Stimulated activated memory B cell treated with anti-CD40 and anti-IgM and Interleukin-4, amounts not matched to agents 10 μg/mL and 1 μg/mL and 100 μg/mL, for 72 hours (primary cell): ENCODE results near the gene BMP5.
"Not testable (repeated sequence)": the region's sequence is repeated elsewhere in the genome, so short reads cannot be mapped to it uniquely, and the experiment has no call there.

Experiments
- ATAC-seq: fragments of 150-1000 bp; cut with Tn5 transposase; 2 replicates; pipeline ENCODE4 v1.10.0; 2021
- H3K27ac Mint-ChIP-seq: one replicate; pipeline ENCODE4 v1.8.0; 2022; ENCODE audit warnings: mild to moderate bottlenecking, mixed read lengths
- H3K27me3 Mint-ChIP-seq: one replicate; pipeline ENCODE4 v1.8.0; 2022; ENCODE audit warnings: mixed read lengths
- H3K36me3 Mint-ChIP-seq: one replicate; pipeline ENCODE4 v1.8.0; 2022; ENCODE audit warnings: mixed read lengths
- H3K4me1 Mint-ChIP-seq: one replicate; pipeline ENCODE4 v1.8.0; 2022; ENCODE audit warnings: mixed read lengths
- H3K4me3 Mint-ChIP-seq: one replicate; pipeline ENCODE4 v1.8.0; 2022; ENCODE audit warnings: mild to moderate bottlenecking, moderate library complexity, mixed read lengths
- H3K9me3 Mint-ChIP-seq: one replicate; pipeline ENCODE4 v1.8.0; 2022; ENCODE audit warnings: mixed read lengths

BMP5 gene

DNA sequence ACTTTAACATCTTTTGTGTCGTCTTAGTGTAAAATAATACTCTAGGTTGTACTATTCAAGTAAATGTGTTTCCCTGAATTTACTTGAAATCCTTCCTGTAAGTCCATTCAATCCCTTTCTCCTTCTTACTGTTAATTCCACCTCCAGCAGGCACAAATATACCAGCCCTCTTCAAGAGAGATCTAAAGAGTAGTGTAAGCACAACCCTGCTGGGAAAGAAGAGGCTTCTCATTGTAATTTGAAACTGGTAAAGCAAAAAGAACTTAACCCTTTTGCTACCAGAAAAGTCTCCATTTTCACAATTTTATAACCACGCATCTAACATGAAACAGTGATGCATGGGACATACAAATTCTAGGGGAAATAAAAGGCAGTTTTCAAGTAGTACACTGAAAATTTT, at the start of gene BMP5:
Gene BMP5, minus strand, starts transcription at position 191 of the 400 bp plus-strand sequence. CDS start 725 bp downstream, outside the sequence.
- no peak within 1 kb of the TSS for H3K27ac Mint-ChIP-seq
- H3K9me3 Mint-ChIP-seq, result peaks cover 3% of the 10 kb centered on the region
- H3K36me3 Mint-ChIP-seq, result no peaks in the 10 kb centered on the region
- H3K4me1 Mint-ChIP-seq, result no peaks in the 10 kb centered on the region
- H3K4me3 Mint-ChIP-seq, result no peak within 1 kb of the TSS
- no peak for ATAC-seq
- H3K27me3 Mint-ChIP-seq, result no peaks in the 10 kb centered on the region

- H3K36me3 Mint-ChIP-seq, result no peaks in the 10 kb centered on the region
- H3K27me3 Mint-ChIP-seq, result no peaks in the 10 kb centered on the region
- H3K4me3 Mint-ChIP-seq, result no peak overlapping the region
- peaks cover 14% of the 10 kb centered on the region for H3K9me3 Mint-ChIP-seq
- H3K4me1 Mint-ChIP-seq, result no peaks in the 10 kb centered on the region
- no peak for ATAC-seq
- no peak overlapping the region for H3K27ac Mint-ChIP-seq
Observed at GRCh38 chr6:55922406-55922805, 47.0 kb upstream of the BMP5 start.

DNA sequence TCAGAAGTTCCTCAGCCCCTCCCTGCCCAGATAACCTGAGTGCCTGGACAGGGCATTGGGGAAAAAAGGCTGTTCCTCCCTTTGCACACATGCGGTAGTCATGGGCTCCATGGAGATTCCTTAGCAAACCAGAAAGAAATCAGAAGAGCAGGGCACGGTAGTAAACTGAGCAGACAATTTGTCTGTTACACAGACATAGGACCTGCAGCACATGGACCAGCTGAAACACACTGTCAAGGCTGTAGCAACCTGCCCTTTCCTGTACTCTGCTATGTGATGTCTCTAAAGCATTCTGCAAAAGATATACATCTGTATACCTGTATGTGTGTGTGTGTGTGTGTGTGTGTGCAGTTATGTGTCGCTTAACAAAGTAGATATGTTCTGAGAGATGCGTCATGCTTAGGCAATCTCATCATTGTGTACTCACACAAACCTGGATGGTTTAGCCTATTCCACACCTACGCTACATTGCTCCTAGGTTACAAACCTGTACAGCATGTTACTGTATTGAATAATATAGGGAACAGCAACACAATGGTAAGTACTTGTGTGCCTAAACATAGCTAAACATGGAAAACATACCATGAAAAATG, 44.4 kb upstream of the BMP5 start:
- Mint-ChIP-seq H3K27ac (no peak overlapping the region), H3K4me1 (no peaks in the 10 kb centered on the region), H3K4me3 (no peak overlapping the region), H3K36me3 (no peaks in the 10 kb centered on the region), H3K9me3 (peaks cover 7% of the 10 kb centered on the region), H3K27me3 (no peaks in the 10 kb centered on the region)
- no peak for ATAC-seq

GRCh38 chr6:55918639-55919038, 43.2 kb upstream of the BMP5 start:
- Mint-ChIP-seq H3K4me3 (no peak overlapping the region), H3K9me3 (peaks cover 3% of the 10 kb centered on the region), H3K27me3 (no peaks in the 10 kb centered on the region)

GRCh38 chr6:55917751-55918415, 42.5 kb upstream of the BMP5 start:
- no peaks in the 10 kb centered on the region for H3K27me3 Mint-ChIP-seq
- ATAC-seq, result no peak
- H3K4me1 Mint-ChIP-seq, result no peaks in the 10 kb centered on the region
- H3K27ac Mint-ChIP-seq, result no peak overlapping the region
- no peak overlapping the region for H3K4me3 Mint-ChIP-seq
- H3K36me3 Mint-ChIP-seq, result no peaks in the 10 kb centered on the region
- H3K9me3 Mint-ChIP-seq, result peaks cover 3% of the 10 kb centered on the region

More at GRCh38 chr6:55918639-55919038, 43.2 kb upstream of the BMP5 start:
- ATAC-seq, result no peak
- no peaks in the 10 kb centered on the region for H3K36me3 Mint-ChIP-seq
- H3K27ac Mint-ChIP-seq, result no peak overlapping the region
- no peaks in the 10 kb centered on the region for H3K4me1 Mint-ChIP-seq

- H3K27me3 Mint-ChIP-seq, result no peaks in the 10 kb centered on the region
- no peak for ATAC-seq
- no peak overlapping the region for H3K4me3 Mint-ChIP-seq
- no peaks in the 10 kb centered on the region for H3K36me3 Mint-ChIP-seq
- H3K4me1 Mint-ChIP-seq, result no peaks in the 10 kb centered on the region
- no peaks in the 10 kb centered on the region for H3K9me3 Mint-ChIP-seq
- H3K27ac Mint-ChIP-seq, result no peak overlapping the region
Observed at GRCh38 chr6:55916188-55916587, 40.8 kb upstream of the BMP5 start.

GRCh38 chr6:55913228-55914195, 38.1 kb upstream of the BMP5 start:
- no peak for ATAC-seq
- H3K27me3 Mint-ChIP-seq, result no peaks in the 10 kb centered on the region
- no peaks in the 10 kb centered on the region for H3K9me3 Mint-ChIP-seq
- H3K27ac Mint-ChIP-seq, result no peak overlapping the region
- H3K36me3 Mint-ChIP-seq, result no peaks in the 10 kb centered on the region
- no peaks in the 10 kb centered on the region for H3K4me1 Mint-ChIP-seq
- no peak overlapping the region for H3K4me3 Mint-ChIP-seq

- not testable (repeated sequence) for H3K36me3 Mint-ChIP-seq, H3K4me3 Mint-ChIP-seq, H3K4me1 Mint-ChIP-seq, ATAC-seq, H3K27me3 Mint-ChIP-seq, H3K9me3 Mint-ChIP-seq, H3K27ac Mint-ChIP-seq
Observed at GRCh38 chr6:55910466-55910865, 35.1 kb upstream of the BMP5 start.

GRCh38 chr6:55909911-55910310, 34.5 kb upstream of the BMP5 start:
- H3K9me3 Mint-ChIP-seq, ATAC-seq, H3K4me3 Mint-ChIP-seq, H3K27ac Mint-ChIP-seq, H3K27me3 Mint-ChIP-seq, H3K4me1 Mint-ChIP-seq, H3K36me3 Mint-ChIP-seq: not testable (repeated sequence)

GRCh38 chr6:55902796-55903195, 27.4 kb upstream of the BMP5 start:
- no peak for ATAC-seq
- Mint-ChIP-seq H3K4me1 (no peaks in the 10 kb centered on the region), H3K27me3 (no peaks in the 10 kb centered on the region), H3K36me3 (no peaks in the 10 kb centered on the region), H3K9me3 (peaks cover 6% of the 10 kb centered on the region), H3K27ac (no peak overlapping the region), H3K4me3 (no peak overlapping the region)

DNA sequence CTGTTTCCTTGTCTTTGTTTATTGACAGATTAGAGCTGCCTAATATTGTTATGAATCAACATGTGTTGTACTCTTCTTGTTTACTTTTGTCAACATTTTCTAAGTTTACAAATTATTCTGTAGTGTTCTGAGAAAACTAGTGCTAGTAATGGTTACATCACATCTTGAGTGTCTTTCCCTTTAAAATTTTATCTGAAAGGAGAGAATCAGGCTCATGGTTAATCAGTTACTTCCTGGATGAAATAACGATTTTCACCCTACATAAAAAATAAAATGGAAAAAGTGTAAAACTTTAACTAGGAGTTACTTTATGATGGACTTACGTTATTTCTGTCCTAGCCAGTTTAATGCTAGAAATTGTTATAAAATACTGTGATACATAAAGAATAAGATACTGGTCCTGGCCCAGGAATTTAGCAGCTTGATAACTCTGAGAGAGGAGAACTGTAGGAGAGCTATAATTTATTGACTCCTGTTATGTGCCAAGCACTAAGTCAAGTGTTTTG, 26.4 kb upstream of the BMP5 start:
- H3K4me3 Mint-ChIP-seq, result no peak overlapping the region
- no peaks in the 10 kb centered on the region for H3K27me3 Mint-ChIP-seq
- H3K36me3 Mint-ChIP-seq, result no peaks in the 10 kb centered on the region
- no peak for ATAC-seq
- no peak overlapping the region for H3K27ac Mint-ChIP-seq
- peaks cover 8% of the 10 kb centered on the region for H3K9me3 Mint-ChIP-seq
- H3K4me1 Mint-ChIP-seq, result no peaks in the 10 kb centered on the region

DNA sequence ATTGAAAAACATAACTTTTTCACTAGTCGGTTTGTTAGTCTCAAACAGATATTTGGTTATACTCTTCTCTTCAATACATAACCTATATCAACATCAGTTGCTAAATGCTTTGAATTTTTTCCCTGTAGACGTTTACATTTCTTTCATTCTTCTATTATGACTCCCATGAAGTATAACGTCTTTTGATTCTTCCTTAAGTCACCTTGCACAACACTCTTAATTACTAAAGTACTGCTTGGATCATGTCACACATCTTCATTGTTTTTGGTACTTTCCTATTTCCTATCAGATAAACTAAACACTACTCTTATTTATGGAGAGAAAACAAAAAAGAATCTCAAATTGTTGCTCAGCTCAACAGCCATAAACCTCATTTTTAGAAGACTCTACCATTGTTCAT, 23.0 kb upstream of the BMP5 start:
- Mint-ChIP-seq H3K27ac (no peak overlapping the region), H3K4me1 (no peaks in the 10 kb centered on the region), H3K27me3 (no peaks in the 10 kb centered on the region), H3K36me3 (no peaks in the 10 kb centered on the region), H3K9me3 (peaks cover 10% of the 10 kb centered on the region), H3K4me3 (no peak overlapping the region)
- ATAC-seq, result no peak

- Mint-ChIP-seq H3K4me1 (no peaks in the 10 kb centered on the region), H3K4me3 (no peak overlapping the region), H3K36me3 (no peaks in the 10 kb centered on the region), H3K27ac (no peak overlapping the region), H3K9me3 (peaks cover 11% of the 10 kb centered on the region), H3K27me3 (no peaks in the 10 kb centered on the region)
- ATAC-seq, result no peak
Observed at GRCh38 chr6:55897346-55897745, 22.0 kb upstream of the BMP5 start.

- ATAC-seq, result no peak
- no peaks in the 10 kb centered on the region for H3K4me1 Mint-ChIP-seq
- no peak overlapping the region for H3K27ac Mint-ChIP-seq
- H3K36me3 Mint-ChIP-seq, result no peaks in the 10 kb centered on the region
- no peaks in the 10 kb centered on the region for H3K27me3 Mint-ChIP-seq
- no peak overlapping the region for H3K4me3 Mint-ChIP-seq
- peaks cover 11% of the 10 kb centered on the region for H3K9me3 Mint-ChIP-seq
Observed at GRCh38 chr6:55895972-55896730, 20.8 kb upstream of the BMP5 start.
